DND-41 (cell line): Measurements from ENCODE around the gene TCF4.

ENCODE experiments used
- ATAC-seq: fragments of 200-7000 bp; cut with Tn5 transposase; 3 replicates; pipeline ENCODE4 v1.9.1; 2021; ENCODE audit warnings: low read depth; ENCODE audit not compliant: insufficient read depth
- DNase-seq: peaks from one replicate; pipeline ENCODE4 v3.0.0-alpha.2; 2020
- H2AFZ ChIP-seq: 2 replicates; pipeline ENCODE4 v1.6.0; 2012; ENCODE audit warnings: low read depth, low read length
- H3K27ac ChIP-seq: 2 replicates; pipeline ENCODE4 v1.5.1; 2012; ENCODE audit warnings: low read length, inconsistent platforms
- H3K27me3 ChIP-seq: fragments of 200-600 bp; sonication (generic); 2 replicates; pipeline ENCODE4 v1.6.0; 2012; ENCODE audit warnings: low read length, mild to moderate bottlenecking, inconsistent platforms; ENCODE audit not compliant: insufficient read depth, poor library complexity
- H3K36me3 ChIP-seq: 2 replicates; pipeline ENCODE4 v1.5.1; 2012; ENCODE audit warnings: low read length, inconsistent platforms; ENCODE audit not compliant: insufficient read depth
- H3K4me1 ChIP-seq: 2 replicates; pipeline ENCODE4 v1.5.1; 2012; ENCODE audit warnings: mild to moderate bottlenecking, low read length; ENCODE audit not compliant: insufficient read depth
- H3K4me2 ChIP-seq: 2 replicates; pipeline ENCODE4 v1.6.0; 2012; ENCODE audit warnings: mild to moderate bottlenecking, moderate library complexity, low read length, inconsistent platforms; ENCODE audit not compliant: insufficient read depth
- H3K4me3 ChIP-seq, 2 experiments: fragments of 200-600 bp in 1 of 2; shearing (Covaris generic) in 1 of 2; 2 replicates each; pipeline ENCODE4 v1.5.1; 2012 to 2016; ENCODE audit warnings: inconsistent platforms in 2 of 2, low read length in 2 of 2, mild to moderate bottlenecking in 2 of 2, low read depth in 1 of 2, moderate library complexity in 1 of 2
- H3K79me2 ChIP-seq: 2 replicates; pipeline ENCODE4 v1.6.0; 2012; ENCODE audit warnings: low read length, inconsistent platforms; ENCODE audit not compliant: insufficient read depth
- H3K9ac ChIP-seq: 2 replicates; pipeline ENCODE4 v1.6.0; 2012; ENCODE audit warnings: low read depth, mild to moderate bottlenecking, inconsistent platforms, low read length, moderate library complexity
- H3K9me3 ChIP-seq: 2 replicates; pipeline ENCODE4 v1.5.1; 2012; ENCODE audit warnings: low read length, moderate library complexity, mild to moderate bottlenecking, inconsistent platforms; ENCODE audit not compliant: insufficient read depth, severe bottlenecking
- H4K20me1 ChIP-seq: 2 replicates; pipeline ENCODE4 v1.6.0; 2012; ENCODE audit warnings: low read length; ENCODE audit not compliant: insufficient read depth
- EZH2 ChIP-seq: IDR thresholded peaks from 3 replicates; pipeline ENCODE4 v1.6.1; 2012; ENCODE audit warnings: borderline replicate concordance, low read depth, mild to moderate bottlenecking, moderate library complexity, low read length, inconsistent platforms; ENCODE audit not compliant: severe bottlenecking
- TF ChIP-seq, protein P1 (sequence below): IDR thresholded peaks from 2 replicates; pipeline ENCODE4 v1.5.1; 2012; ENCODE audit warnings: borderline replicate concordance, low read length, moderate library complexity, mild to moderate bottlenecking; ENCODE audit not compliant: poor library complexity, severe bottlenecking; ENCODE audit errors: extremely low read depth

The TCF4 gene

GRCh38 chr18:55268628-55269275, 319.2 kb downstream of the TCF4 start:
- no peak overlapping the region for H2AFZ ChIP-seq
- no peak overlapping the region for H3K27ac ChIP-seq
- H3K36me3 ChIP-seq, result peaks cover 17% of the 10 kb centered on the region; the same call in 1 of the 2 replicates
- no peak overlapping the region for H3K9ac ChIP-seq
- H3K4me3 ChIP-seq, result no peak overlapping the region
- H3K27me3 ChIP-seq, result no peaks in the 10 kb centered on the region
- no peaks in the 10 kb centered on the region for H3K79me2 ChIP-seq
- H3K4me2 ChIP-seq, result no peak overlapping the region
- TF ChIP-seq, protein P1, sequence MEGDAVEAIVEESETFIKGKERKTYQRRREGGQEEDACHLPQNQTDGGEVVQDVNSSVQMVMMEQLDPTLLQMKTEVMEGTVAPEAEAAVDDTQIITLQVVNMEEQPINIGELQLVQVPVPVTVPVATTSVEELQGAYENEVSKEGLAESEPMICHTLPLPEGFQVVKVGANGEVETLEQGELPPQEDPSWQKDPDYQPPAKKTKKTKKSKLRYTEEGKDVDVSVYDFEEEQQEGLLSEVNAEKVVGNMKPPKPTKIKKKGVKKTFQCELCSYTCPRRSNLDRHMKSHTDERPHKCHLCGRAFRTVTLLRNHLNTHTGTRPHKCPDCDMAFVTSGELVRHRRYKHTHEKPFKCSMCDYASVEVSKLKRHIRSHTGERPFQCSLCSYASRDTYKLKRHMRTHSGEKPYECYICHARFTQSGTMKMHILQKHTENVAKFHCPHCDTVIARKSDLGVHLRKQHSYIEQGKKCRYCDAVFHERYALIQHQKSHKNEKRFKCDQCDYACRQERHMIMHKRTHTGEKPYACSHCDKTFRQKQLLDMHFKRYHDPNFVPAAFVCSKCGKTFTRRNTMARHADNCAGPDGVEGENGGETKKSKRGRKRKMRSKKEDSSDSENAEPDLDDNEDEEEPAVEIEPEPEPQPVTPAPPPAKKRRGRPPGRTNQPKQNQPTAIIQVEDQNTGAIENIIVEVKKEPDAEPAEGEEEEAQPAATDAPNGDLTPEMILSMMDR, result no peak
- no peak for ATAC-seq
- DNase-seq, result no peak
- no peaks in the 10 kb centered on the region for H3K4me1 ChIP-seq
- no peaks in the 10 kb centered on the region for H3K9me3 ChIP-seq
- no peaks in the 10 kb centered on the region for H4K20me1 ChIP-seq

DNA sequence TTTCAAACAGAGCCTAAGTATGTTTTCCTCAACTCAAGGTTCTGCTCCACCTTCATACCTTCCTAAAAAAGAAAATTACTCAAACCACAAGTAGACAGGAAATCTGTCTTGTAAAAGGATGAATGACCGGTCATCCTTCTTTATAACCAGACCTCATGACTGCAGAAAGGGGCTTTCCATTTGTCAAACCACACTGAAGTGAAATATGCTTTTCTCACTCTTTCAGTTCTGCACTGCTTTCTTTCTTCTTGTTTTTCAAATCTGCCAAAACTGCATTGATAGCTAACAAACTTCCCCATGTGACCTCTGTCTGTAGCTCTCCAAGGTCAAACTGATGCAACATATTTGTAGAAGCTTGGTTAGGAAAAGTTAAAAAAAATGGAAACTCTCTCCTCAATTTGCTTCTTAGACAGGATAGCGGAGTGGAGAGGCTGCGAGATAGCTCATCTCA, 319.8 kb downstream of the TCF4 start:
- Histone ChIP-seq H3K9ac (no peak overlapping the region), H3K4me1 (no peaks in the 10 kb centered on the region)

DNA sequence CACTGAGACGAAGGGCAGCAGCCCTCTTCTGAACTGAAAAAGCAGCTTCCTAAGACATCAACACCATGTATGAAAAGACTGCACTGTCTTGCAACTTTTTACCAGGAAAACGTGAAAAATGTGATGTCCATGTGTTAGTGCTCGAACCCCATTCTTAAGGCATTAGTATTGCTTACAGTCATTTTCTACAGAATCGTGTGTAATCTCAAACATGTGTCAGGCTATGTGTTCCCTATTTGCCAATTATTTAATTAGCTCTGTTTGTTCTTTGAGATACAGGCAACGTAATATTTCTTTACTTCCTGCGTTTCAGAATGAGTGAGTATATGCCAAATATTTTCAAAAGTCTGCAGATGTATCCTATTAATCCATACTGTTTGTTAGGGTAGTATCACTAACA, 321.0 kb downstream of the TCF4 start:
- DNase-seq (no peak), ATAC-seq (no peak)
- Histone ChIP-seq H3K36me3 (peaks cover 17% of the 10 kb centered on the region; the same call in 1 of the 2 replicates), H2AFZ (no peak overlapping the region), H3K9ac (no peak overlapping the region), H3K79me2 (no peaks in the 10 kb centered on the region), H3K9me3 (no peaks in the 10 kb centered on the region), H3K4me2 (no peak overlapping the region), H3K27ac (no peak overlapping the region), H3K27me3 (no peaks in the 10 kb centered on the region), H3K4me3 (no peak overlapping the region), H4K20me1 (no peaks in the 10 kb centered on the region), H3K4me1 (no peaks in the 10 kb centered on the region)
- TF ChIP-seq EZH2, result no peak
- TF ChIP-seq, protein P1, result no peak

More for the DNA sequence above, 319.8 kb downstream of the TCF4 start:
- Histone ChIP-seq H3K9me3 (no peaks in the 10 kb centered on the region), H3K4me3 (no peak overlapping the region), H3K27me3 (no peaks in the 10 kb centered on the region), H3K79me2 (no peaks in the 10 kb centered on the region), H4K20me1 (no peaks in the 10 kb centered on the region), H3K4me2 (no peak overlapping the region), H2AFZ (no peak overlapping the region), H3K27ac (no peak overlapping the region), H3K36me3 (peaks cover 17% of the 10 kb centered on the region; the same call in 1 of the 2 replicates)
- DNase-seq (no peak), ATAC-seq (no peak)
- TF ChIP-seq, protein P1, result no peak
- no peak for TF ChIP-seq EZH2
